GM19351 (cell line): ENCODE data around the gene EFHB.
"Not testable (repeated sequence)": the region's sequence is repeated elsewhere in the genome, so short reads cannot be mapped to it uniquely, and the experiment has no call there.

Source experiments
- ATAC-seq: cut with Tn5 transposase; IDR thresholded peaks from one replicate; pipeline ENCODE4 v1.9.1; 2021; ENCODE audit warnings: mild to moderate bottlenecking, moderate library complexity; ENCODE audit not compliant: unreplicated experiment

The EFHB gene

DNA sequence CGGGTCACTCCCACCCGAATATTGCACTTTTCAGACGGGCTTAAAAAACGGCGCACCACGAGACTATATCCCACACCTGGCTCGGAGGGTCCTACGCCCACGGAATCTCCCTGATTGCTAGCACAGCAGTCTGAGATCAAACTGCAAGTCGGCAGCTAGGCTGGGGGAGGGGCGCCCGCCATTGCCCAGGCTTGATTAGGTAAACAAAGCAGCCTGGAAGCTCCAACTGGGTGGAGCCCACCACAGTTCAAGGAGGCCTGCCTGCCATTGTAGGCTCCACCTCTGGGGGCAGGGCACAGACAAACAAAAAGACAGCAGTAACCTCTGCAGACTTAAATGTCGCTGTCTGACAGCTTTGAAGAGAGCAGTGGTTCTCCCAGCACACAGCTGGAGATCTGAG is 78.7 kb downstream of the EFHB start:
- ATAC-seq, result not testable (repeated sequence)

DNA sequence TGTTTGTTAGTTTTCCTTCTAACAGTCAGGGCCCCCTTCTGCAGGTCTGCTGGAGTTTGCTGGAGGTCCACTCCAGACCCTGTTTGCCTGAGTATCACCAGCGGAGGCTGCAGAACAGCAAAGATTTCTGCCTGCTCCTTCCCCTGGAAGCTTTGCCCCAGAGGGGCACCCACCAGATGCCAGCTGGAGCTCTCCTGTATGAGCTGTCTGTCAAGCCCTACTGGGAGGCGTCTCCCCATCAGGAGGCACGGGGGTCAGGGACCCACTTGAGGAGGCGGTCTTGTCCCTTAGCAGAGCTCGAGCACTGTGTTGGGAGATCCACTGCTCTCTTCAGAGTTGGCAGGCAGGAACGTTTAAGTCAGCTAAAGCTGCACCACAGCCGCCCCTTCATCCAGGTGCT is 87.4 kb downstream of the EFHB start:
- not testable (repeated sequence) for ATAC-seq
